IgD-negative memory B cell (primary cell): ENCODE measurements around the gene GCNT1. TPM values are rescaled to one million over a fixed set of nuclear protein-coding genes. Genes with fewer than 3 reads are reported as not detected.

ENCODE experiments used
- polyA plus RNA-seq: library from polyadenylated mRNA; unstranded; fragments of 300-500 nt; fragmentation: Illumina TruSeq; gene quantifications from one replicate; pipeline ENCODE4 v1.2.3, GENCODE V29; 2021

Gene GCNT1
- polyA plus RNA-seq, 1 donor from 2014 or later: 4.6 TPM

Other genes starting within 250 kb of the GCNT1 start
- 18.6 TPM for gene RFK, start 64.8 kb upstream of the GCNT1 start, polyA plus RNA-seq